Retinal pigment epithelial cell (primary cell): ENCODE measurements around the gene ADO.

Source experiments
- DNase-seq: peaks from one replicate; pipeline ENCODE4 v3.0.0-alpha.2; 2010; ENCODE audit warnings: low read depth
- H3K4me3 ChIP-seq: 2 replicates; pipeline ENCODE4 v1.5.1; 2011; ENCODE audit warnings: mild to moderate bottlenecking, low read length, control low read depth, moderate library complexity
- CTCF ChIP-seq: conservative IDR thresholded peaks from 2 replicates; pipeline ENCODE4 v1.5.1; 2011; ENCODE audit warnings: low read depth, low read length, control low read depth, inconsistent platforms

Gene ADO

GRCh38 chr10:62842983-62843382, 38.5 kb downstream of the ADO start:
- no peak for DNase-seq
- no peak overlapping the region for H3K4me3 ChIP-seq
- TF ChIP-seq CTCF, result no peak

DNA sequence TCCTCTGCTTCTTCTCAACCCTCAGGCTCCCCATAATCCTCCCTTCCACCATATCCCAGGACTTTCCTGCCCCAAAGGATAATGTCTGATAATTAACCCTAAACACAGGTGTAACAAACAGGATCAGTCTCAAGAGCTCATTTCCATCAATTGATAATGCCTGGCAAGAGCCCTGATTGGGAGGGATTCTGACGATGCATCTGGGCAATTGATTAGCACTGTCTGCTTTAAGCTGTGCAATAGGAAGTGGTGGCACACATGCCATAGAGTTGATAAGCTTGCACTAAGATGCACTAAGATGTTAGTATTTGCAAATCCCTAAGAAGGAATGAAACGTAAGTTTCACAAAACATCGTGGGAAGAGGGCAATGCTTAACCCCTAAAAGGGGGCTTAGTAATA, 39.1 kb downstream of the ADO start:
- H3K4me3 ChIP-seq, result no peak overlapping the region
- no peak for DNase-seq
- TF ChIP-seq CTCF, result no peak

- no peak for DNase-seq
- no peak for TF ChIP-seq CTCF
- H3K4me3 ChIP-seq, result no peak overlapping the region
Observed at GRCh38 chr10:62844280-62845011, 39.9 kb downstream of the ADO start.

- H3K4me3 ChIP-seq, result no peak overlapping the region
- DNase-seq, result no peak
- TF ChIP-seq CTCF, result no peak
Observed at GRCh38 chr10:62847433-62847832, 42.9 kb downstream of the ADO start.

DNA sequence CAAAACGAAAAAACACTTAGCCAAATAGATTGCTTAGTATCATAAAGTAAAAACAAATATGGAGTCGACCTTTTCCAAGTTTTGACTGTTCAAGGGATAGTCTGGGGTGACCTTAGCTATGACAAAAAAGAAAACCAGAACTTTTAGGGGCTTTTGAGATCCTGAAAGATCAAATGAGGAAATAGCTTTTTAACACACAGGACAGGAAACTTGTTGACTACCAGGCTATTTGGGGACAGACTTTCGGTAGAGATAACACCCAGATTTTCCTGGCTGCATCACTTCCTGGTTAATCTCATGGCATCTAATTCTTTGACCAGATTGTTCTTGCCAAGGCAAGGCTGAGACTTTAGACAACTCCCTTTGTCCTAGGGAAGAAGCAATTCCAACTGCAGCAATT, 46.1 kb downstream of the ADO start:
- H3K4me3 ChIP-seq, result no peak overlapping the region
- TF ChIP-seq CTCF, result no peak
- DNase-seq, result no peak

GRCh38 chr10:62851442-62851841, 46.9 kb downstream of the ADO start:
- TF ChIP-seq CTCF, result peak; percentile 38
- no peak overlapping the region for H3K4me3 ChIP-seq
- no peak for DNase-seq

GRCh38 chr10:62852961-62853702, 48.6 kb downstream of the ADO start:
- TF ChIP-seq CTCF, result no peak
- DNase-seq, result no peak
- H3K4me3 ChIP-seq, result no peak overlapping the region
